Measurements from ENCODE around the gene MALT1. TPM values are rescaled to one million over a fixed set of nuclear protein-coding genes. Genes with fewer than 3 reads are reported as not detected.

The MALT1 gene
- total RNA-seq, 2 donors from 2014 or later = 17.7 to 28.8 TPM

DNA sequence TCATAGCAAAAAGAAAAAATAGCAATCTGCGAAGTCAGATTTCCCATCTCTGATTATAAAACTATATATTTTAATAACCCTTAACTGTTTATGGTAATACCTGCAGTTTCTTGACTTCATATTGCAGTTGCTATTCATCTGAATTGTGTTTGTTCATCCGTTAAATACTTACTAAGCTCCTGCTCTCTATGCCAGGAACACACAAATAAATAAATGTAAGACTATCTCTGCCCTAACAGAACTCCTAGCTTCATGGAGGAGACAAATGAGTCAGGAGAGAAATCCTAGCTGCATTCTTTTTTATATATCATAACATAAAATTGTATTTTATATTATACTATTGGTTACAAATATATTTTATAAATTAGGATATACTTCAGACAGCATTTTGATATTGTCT, 61.2 kb downstream of the MALT1 start:
- no peak for ATAC-seq (ENCODE audit: insufficient number of reproducible peaks, low FRiP score, low read depth)
- no peak for TF ChIP-seq CTCF (IDR thresholded peaks at IDR 0.05)
- H3K4me1 ChIP-seq (ENCODE audit: control insufficient read depth in 1 of 2, low read depth in 2 of 2) = no peaks in the 10 kb centered on the region
- H3K27ac ChIP-seq = no peak overlapping the region
- no peaks in the 10 kb centered on the region for H3K9me3 ChIP-seq
- no peak overlapping the region for H3K4me3 ChIP-seq
- H3K27me3 ChIP-seq (replicated peaks; ENCODE audit: insufficient read depth) = no peaks in the 10 kb centered on the region
- no peak for DNase-seq (ENCODE audit: low spot score)
- H3K36me3 ChIP-seq = peaks cover 19% of the 10 kb centered on the region

DNA sequence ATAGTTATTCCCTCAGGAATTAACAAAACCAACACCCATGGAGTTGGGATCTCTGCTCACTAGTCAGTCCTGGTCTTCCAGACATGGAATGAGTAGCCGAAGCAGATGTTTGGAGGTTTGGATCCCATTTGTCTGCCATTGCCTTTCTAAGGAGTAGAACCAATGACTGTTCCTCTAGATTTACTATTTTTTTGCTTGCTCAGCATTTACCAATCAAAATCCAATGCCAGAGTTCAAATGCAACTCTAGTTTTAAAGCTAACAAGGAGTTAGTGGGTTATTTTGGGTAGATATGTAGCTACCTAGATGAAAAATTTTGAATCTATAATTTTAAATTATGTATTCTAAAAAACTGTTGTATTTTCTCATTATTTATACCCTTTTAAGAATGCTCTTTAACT, 62.6 kb downstream of the MALT1 start:
- H3K27me3 ChIP-seq (replicated peaks; ENCODE audit: insufficient read depth) = no peaks in the 10 kb centered on the region
- peaks cover 19% of the 10 kb centered on the region for H3K36me3 ChIP-seq
- no peak for TF ChIP-seq CTCF (IDR thresholded peaks at IDR 0.05)
- H3K4me3 ChIP-seq = no peak overlapping the region
- H3K4me1 ChIP-seq (ENCODE audit: control insufficient read depth in 1 of 2, low read depth in 2 of 2) = no peaks in the 10 kb centered on the region
- H3K27ac ChIP-seq = no peak overlapping the region
- no peaks in the 10 kb centered on the region for H3K9me3 ChIP-seq
- DNase-seq (ENCODE audit: low spot score) = no peak
- ATAC-seq (ENCODE audit: insufficient number of reproducible peaks, low FRiP score, low read depth) = no peak

DNA sequence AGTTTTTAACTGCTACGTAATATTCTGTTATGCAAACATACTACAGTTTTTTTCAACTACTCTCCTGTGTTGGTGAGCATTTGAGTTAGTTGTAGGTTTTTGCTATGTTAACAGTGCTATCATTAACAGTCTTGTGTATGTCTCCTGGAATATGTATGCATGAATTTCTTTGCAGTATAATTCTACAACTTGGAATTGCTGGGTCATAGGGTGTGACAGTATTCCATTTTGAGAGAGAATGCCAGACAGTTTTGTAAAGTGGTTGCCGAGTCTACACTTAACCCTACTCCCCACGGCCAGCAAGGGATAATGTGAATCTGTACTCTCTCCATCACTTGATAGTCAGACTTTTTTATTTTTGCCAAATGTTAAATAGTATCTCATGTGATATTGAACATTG, 67.1 kb downstream of the MALT1 start:
- Histone ChIP-seq H3K36me3 (peaks cover 24% of the 10 kb centered on the region), H3K4me1 (ENCODE audit: control insufficient read depth in 1 of 2, low read depth in 2 of 2) (no peaks in the 10 kb centered on the region), H3K27me3 (replicated peaks; ENCODE audit: insufficient read depth) (no peaks in the 10 kb centered on the region), H3K4me3 (no peak overlapping the region), H3K9me3 (no peaks in the 10 kb centered on the region), H3K27ac (no peak overlapping the region)
- no peak for TF ChIP-seq CTCF (IDR thresholded peaks at IDR 0.05)
- DNase-seq (ENCODE audit: low spot score) (no peak), ATAC-seq (ENCODE audit: insufficient number of reproducible peaks, low FRiP score, low read depth) (no peak)

GRCh38 chr18:58745914-58746313, 74.6 kb downstream of the MALT1 start:
- no peak overlapping the region for H3K27ac ChIP-seq
- peaks cover 45% of the 10 kb centered on the region for H3K36me3 ChIP-seq
- H3K27me3 ChIP-seq (replicated peaks; ENCODE audit: insufficient read depth) = no peaks in the 10 kb centered on the region
- DNase-seq (ENCODE audit: low spot score) = no peak
- no peak for TF ChIP-seq CTCF (IDR thresholded peaks at IDR 0.05)
- H3K4me3 ChIP-seq = no peak overlapping the region
- no peak for ATAC-seq (ENCODE audit: insufficient number of reproducible peaks, low FRiP score, low read depth)
- H3K4me1 ChIP-seq (ENCODE audit: control insufficient read depth in 1 of 2, low read depth in 2 of 2) = no peaks in the 10 kb centered on the region
- peaks cover 7% of the 10 kb centered on the region for H3K9me3 ChIP-seq

GRCh38 chr18:58748899-58749595, 77.8 kb downstream of the MALT1 start:
- peaks cover 40% of the 10 kb centered on the region for H3K36me3 ChIP-seq
- H3K9me3 ChIP-seq = peaks cover 7% of the 10 kb centered on the region
- DNase-seq (ENCODE audit: low spot score) = no peak
- no peak for ATAC-seq (ENCODE audit: insufficient number of reproducible peaks, low FRiP score, low read depth)
- no peaks in the 10 kb centered on the region for H3K27me3 ChIP-seq (replicated peaks; ENCODE audit: insufficient read depth)
- no peak overlapping the region for H3K4me3 ChIP-seq
- no peak for TF ChIP-seq CTCF (IDR thresholded peaks at IDR 0.05)
- H3K4me1 ChIP-seq (ENCODE audit: control insufficient read depth in 1 of 2, low read depth in 2 of 2) = no peaks in the 10 kb centered on the region
- no peak overlapping the region for H3K27ac ChIP-seq

Data from thoracic aorta (tissue), 2 donors.